Keratinocyte (primary cell): ENCODE results near the gene CTRB1. TPM values are rescaled to one million over a fixed set of nuclear protein-coding genes. Genes with fewer than 3 reads are reported as not detected.
A peak's percentile ranks its signal among the peaks of the same experiment; 100 is the strongest.

Experiments
- DNase-seq: peaks from one replicate; pipeline ENCODE4 v3.0.0-alpha.2; 2011; ENCODE audit warnings: low read depth, missing footprints, low spot score
- FAIRE-seq: peaks from 2 replicates; lab custom pipeline; 2011; peaks lifted over from hg19 to GRCh38; lab: Jason Lieb, UNC
- H2AFZ ChIP-seq: 2 replicates; pipeline ENCODE4 v1.6.0; 2012; ENCODE audit warnings: low read length, control low read depth, inconsistent platforms; ENCODE audit not compliant: control insufficient read depth
- H3K27ac ChIP-seq: 2 replicates; pipeline ENCODE4 v1.5.1; 2011; ENCODE audit warnings: low read length; ENCODE audit not compliant: control insufficient read depth, insufficient read depth
- H3K27me3 ChIP-seq: 3 replicates; pipeline ENCODE4 v1.6.0; 2011; ENCODE audit warnings: low read length; ENCODE audit not compliant: control insufficient read depth, insufficient read depth; ENCODE audit errors: extremely low read depth
- H3K36me3 ChIP-seq, 2 experiments: 2 replicates in 1 of 2; 3 replicates in 1 of 2; pipeline ENCODE4 v1.5.1; 2011; ENCODE audit warnings: low read length in 2 of 2, mild to moderate bottlenecking in 1 of 2; ENCODE audit not compliant: control insufficient read depth in 2 of 2, insufficient read depth in 2 of 2; ENCODE audit errors: extremely low read depth in 1 of 2
- H3K4me1 ChIP-seq: 3 replicates; pipeline ENCODE4 v1.5.1; 2011; ENCODE audit warnings: low read length; ENCODE audit not compliant: control insufficient read depth, insufficient read depth; ENCODE audit errors: extremely low read depth
- H3K4me2 ChIP-seq: 3 replicates; pipeline ENCODE4 v1.6.0; 2011; ENCODE audit warnings: low read depth, low read length; ENCODE audit not compliant: control insufficient read depth, insufficient read depth; ENCODE audit errors: extremely low read depth
- H3K4me3 ChIP-seq, 3 experiments: fragments of 200-600 bp in 1 of 3; sonication (generic) in 1 of 3; 2 replicates in 2 of 3; 3 replicates in 1 of 3; pipeline ENCODE4 v1.5.1; 2011 to 2016; ENCODE audit warnings: low read length in 3 of 3, mild to moderate bottlenecking in 3 of 3, control low read depth in 2 of 3, inconsistent platforms in 1 of 3, low read depth in 1 of 3, mixed read lengths in 1 of 3, mixed run types in 1 of 3, moderate library complexity in 1 of 3; ENCODE audit not compliant: control insufficient read depth in 2 of 3, insufficient read depth in 2 of 3; ENCODE audit errors: extremely low read depth in 1 of 3
- H3K79me2 ChIP-seq: 2 replicates; pipeline ENCODE4 v1.6.0; 2012; ENCODE audit warnings: low read length; ENCODE audit not compliant: control insufficient read depth, insufficient read depth
- H3K9ac ChIP-seq: 3 replicates; pipeline ENCODE4 v1.6.0; 2011; ENCODE audit warnings: low read length; ENCODE audit not compliant: control insufficient read depth, insufficient read depth; ENCODE audit errors: extremely low read depth
- H3K9me1 ChIP-seq: 3 replicates; pipeline ENCODE4 v1.6.0; 2011; ENCODE audit warnings: low read length; ENCODE audit not compliant: control insufficient read depth, insufficient read depth; ENCODE audit errors: extremely low read depth
- H3K9me3 ChIP-seq: 2 replicates; pipeline ENCODE4 v1.5.1; 2012; ENCODE audit warnings: low read depth, low read length; ENCODE audit not compliant: control insufficient read depth
- H4K20me1 ChIP-seq: 3 replicates; pipeline ENCODE4 v1.6.0; 2011; ENCODE audit warnings: low read length; ENCODE audit not compliant: control insufficient read depth, insufficient read depth; ENCODE audit errors: extremely low read depth
- EZH2 ChIP-seq: IDR thresholded peaks from one replicate; pipeline ENCODE4 v1.6.1; 2012; ENCODE audit warnings: inconsistent platforms, mild to moderate bottlenecking, low read length, moderate library complexity
- dilution Hi-C: fragments of 300-500 bp; cut with MboI; formaldehyde crosslinking; loops from one replicate; pipeline ENCODE4 v1.7.0; 2020; ENCODE audit warnings: low sequenced_read_pairs; ENCODE audit not compliant: extremely low pct_ligation_motif_present
- polyA plus RNA-seq, 5 experiments: library from polyadenylated mRNA; depleted of rRNA in 3 of 5; stranded (reverse) in 3 of 5; stranded (forward) in 1 of 5; unstranded in 1 of 5; fragments of >200 nt; gene quantifications; 1 replicate in 1 of 5; 2 replicates in 3 of 5; 3 replicates in 1 of 5; pipeline versions ENCODE4 v1.2.1 to v1.2.3, GENCODE V29; 2011 to 2012; ENCODE audit warnings: missing spikeins in 2 of 5, low read depth in 1 of 5, low replicate concordance in 1 of 5
- TF ChIP-seq, protein P1 (sequence below), 3 experiments: IDR thresholded peaks in 1 of 3; conservative IDR thresholded peaks in 1 of 3; optimal IDR thresholded peaks in 1 of 3; 2 replicates in 2 of 3; 3 replicates in 1 of 3; pipeline versions ENCODE3 to v1.5.1; 2011; ENCODE audit warnings: low read length in 3 of 3, mild to moderate bottlenecking in 3 of 3, moderate library complexity in 2 of 3, control low read depth in 1 of 3, inconsistent platforms in 1 of 3; ENCODE audit not compliant: insufficient read depth in 2 of 3; ENCODE audit errors: extremely low read depth in 1 of 3

Gene CTRB1
- polyA plus RNA-seq, 1 donor (not counting 4 experiments of a cell fraction or from before 2014, with no cell fraction given): not detected

DNA sequence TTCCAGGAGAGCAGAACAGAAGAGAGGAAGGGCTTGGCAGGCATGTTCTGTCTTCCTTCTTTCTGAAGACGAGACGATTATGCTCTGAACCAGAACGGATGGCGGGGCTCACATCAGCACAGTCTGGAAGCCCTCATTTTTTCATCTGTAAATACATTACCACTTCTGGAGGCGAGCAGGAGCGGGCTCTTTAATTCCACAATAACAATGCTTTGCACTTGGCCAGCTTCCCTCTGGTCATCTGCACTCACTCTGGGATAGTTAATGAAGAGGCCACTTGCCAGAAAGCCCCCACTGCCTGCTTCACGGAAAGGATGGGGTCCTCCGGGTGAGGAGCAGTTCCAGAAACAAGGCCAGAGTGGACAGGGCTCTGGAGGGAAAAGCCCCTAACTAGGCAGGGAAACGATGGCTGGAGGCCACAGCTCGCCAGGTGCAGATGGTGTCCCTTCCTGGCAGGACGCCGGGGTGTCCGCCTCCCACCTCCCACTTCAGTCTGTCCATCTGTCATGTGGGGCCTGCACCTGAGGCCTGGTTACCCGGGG lies 45.7 kb downstream of the CTRB1 start:
- no peak for DNase-seq
- H2AFZ ChIP-seq: no peak overlapping the region
- H3K27me3 ChIP-seq: no peaks in the 10 kb centered on the region
- peaks cover 8% of the 10 kb centered on the region for H3K9me1 ChIP-seq
- peaks cover 8% of the 10 kb centered on the region for H4K20me1 ChIP-seq
- TF ChIP-seq, protein P1, sequence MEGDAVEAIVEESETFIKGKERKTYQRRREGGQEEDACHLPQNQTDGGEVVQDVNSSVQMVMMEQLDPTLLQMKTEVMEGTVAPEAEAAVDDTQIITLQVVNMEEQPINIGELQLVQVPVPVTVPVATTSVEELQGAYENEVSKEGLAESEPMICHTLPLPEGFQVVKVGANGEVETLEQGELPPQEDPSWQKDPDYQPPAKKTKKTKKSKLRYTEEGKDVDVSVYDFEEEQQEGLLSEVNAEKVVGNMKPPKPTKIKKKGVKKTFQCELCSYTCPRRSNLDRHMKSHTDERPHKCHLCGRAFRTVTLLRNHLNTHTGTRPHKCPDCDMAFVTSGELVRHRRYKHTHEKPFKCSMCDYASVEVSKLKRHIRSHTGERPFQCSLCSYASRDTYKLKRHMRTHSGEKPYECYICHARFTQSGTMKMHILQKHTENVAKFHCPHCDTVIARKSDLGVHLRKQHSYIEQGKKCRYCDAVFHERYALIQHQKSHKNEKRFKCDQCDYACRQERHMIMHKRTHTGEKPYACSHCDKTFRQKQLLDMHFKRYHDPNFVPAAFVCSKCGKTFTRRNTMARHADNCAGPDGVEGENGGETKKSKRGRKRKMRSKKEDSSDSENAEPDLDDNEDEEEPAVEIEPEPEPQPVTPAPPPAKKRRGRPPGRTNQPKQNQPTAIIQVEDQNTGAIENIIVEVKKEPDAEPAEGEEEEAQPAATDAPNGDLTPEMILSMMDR (optimal IDR thresholded peaks at IDR 0.05 in 1 of 3, IDR thresholded peaks at IDR 0.05 in 1 of 3, conservative IDR thresholded peaks at IDR 0.05 in 1 of 3; ENCODE audit: extremely low read depth in 1 of 3, insufficient read depth in 2 of 3, low read length in 3 of 3): no peak
- no peak for TF ChIP-seq EZH2
- H3K4me1 ChIP-seq: peaks cover 35% of the 10 kb centered on the region
- H3K4me3 ChIP-seq: peak overlapping the region; percentile 64 to 96 (median 90)
- dilution Hi-C loops: no loop called here
- peaks cover 64% of the 10 kb centered on the region for H3K79me2 ChIP-seq
- H3K9me3 ChIP-seq: no peaks in the 10 kb centered on the region
- no peak for FAIRE-seq
- peak overlapping the region; percentile 70 for H3K4me2 ChIP-seq
- H3K9ac ChIP-seq: peak overlapping the region; percentile 92
- H3K27ac ChIP-seq: peak overlapping the region; percentile 36
- H3K36me3 ChIP-seq: peaks cover 6 to 19% of the 10 kb centered on the region in 2 experiments

DNA sequence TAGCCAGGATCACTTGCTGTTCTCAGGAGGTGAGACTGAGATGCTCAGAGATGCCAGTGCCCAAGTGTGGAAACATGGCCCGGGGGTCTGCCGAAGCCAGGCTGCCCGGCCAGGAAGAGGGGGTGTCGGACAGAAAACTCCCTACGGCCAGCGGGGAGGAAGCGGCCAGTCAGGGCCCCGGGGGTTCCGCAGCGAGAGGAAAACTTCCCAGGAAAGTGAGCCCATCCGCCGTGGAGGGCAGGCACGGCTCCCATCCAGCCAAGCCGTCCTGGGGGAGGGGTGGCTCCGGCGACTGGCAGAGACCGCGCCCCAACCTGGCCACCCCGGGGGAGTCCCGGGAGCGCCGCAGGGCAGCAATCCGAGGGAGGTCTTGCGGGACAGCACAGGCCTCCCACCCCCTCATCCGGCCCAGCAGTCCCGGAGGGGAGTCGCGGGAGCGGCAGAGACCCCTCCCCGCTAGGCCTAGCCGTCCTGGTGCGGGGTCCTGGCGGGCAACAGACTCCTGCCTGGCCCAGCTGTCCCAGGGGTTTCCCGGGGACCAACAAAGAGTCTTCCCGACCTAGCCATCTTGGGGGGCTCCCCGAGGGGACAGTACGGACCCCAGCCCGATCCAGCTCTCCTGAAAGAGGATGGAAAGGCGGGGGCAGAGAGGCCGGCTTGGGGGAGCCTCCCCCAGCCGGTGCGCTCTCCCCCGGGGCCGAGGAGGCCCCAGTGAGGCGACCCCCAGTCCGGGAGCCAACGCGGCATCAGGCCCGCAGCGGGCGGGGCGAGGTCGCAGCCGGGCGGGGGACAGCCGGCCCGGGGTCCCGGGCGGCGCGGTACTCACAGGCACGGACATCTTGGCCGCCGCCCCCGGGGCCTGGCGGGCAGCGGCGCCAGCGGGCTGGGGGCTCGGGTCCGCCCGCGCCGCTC lies 46.5 kb downstream of the CTRB1 start:
- Histone ChIP-seq H3K9me3 (no peaks in the 10 kb centered on the region), H4K20me1 (peaks cover 8% of the 10 kb centered on the region), H3K4me1 (peaks cover 35% of the 10 kb centered on the region), H3K9me1 (peaks cover 8% of the 10 kb centered on the region), H3K4me2 (peak overlapping the region; percentile 70), H2AFZ (peak overlapping the region; percentile 30), H3K9ac (peak overlapping the region; percentile 92), H3K4me3 (peak overlapping the region; percentile 64 to 96 (median 90)), H3K36me3 (peaks cover 4 to 19% of the 10 kb centered on the region in 2 experiments), H3K27me3 (no peaks in the 10 kb centered on the region), H3K27ac (peak overlapping the region; percentile 80), H3K79me2 (peaks cover 58% of the 10 kb centered on the region)
- FAIRE-seq: no peak
- no peak for DNase-seq
- dilution Hi-C loops: no loop called here
- TF ChIP-seq EZH2: no peak
- TF ChIP-seq, protein P1 (optimal IDR thresholded peaks at IDR 0.05 in 1 of 3, IDR thresholded peaks at IDR 0.05 in 1 of 3, conservative IDR thresholded peaks at IDR 0.05 in 1 of 3; ENCODE audit: extremely low read depth in 1 of 3, insufficient read depth in 2 of 3, low read length in 3 of 3): no peak
